WTC11 (cell line): ENCODE data around the gene RIPOR1.

ENCODE experiments used
- EMX1 ChIP-seq: fragments of 250-450 bp; sonication (Bioruptor Pico); IDR thresholded peaks from 2 replicates; pipeline ENCODE4 v1.8.0; 2021; ENCODE audit warnings: mild to moderate bottlenecking
- JUN ChIP-seq: sonication (generic); formaldehyde crosslinking; IDR thresholded peaks from 2 replicates; pipeline ENCODE4 v1.8.0; 2023; ENCODE audit warnings: mild to moderate bottlenecking, missing genetic modification reagents
- MYBL2 ChIP-seq: sonication (generic); formaldehyde crosslinking; IDR thresholded peaks from 2 replicates; pipeline ENCODE4 v1.8.1; 2023; ENCODE audit warnings: mild to moderate bottlenecking, moderate library complexity, missing genetic modification reagents
- TEAD4 ChIP-seq: sonication (generic); formaldehyde crosslinking; IDR thresholded peaks from 2 replicates; pipeline ENCODE4 v1.8.0; 2022; ENCODE audit warnings: mild to moderate bottlenecking, missing genetic modification reagents
- TF ChIP-seq, protein P1 (sequence below): sonication (generic); formaldehyde crosslinking; IDR thresholded peaks from 2 replicates; pipeline ENCODE4 v1.8.0; 2022; ENCODE audit warnings: mild to moderate bottlenecking, missing genetic modification reagents
- TF ChIP-seq, protein P2 (sequence below): fragments of 200-600 bp; IDR thresholded peaks from 2 replicates; pipeline ENCODE4 v1.8.0; 2022; ENCODE audit warnings: antibody characterized with exemption
- TF ChIP-seq, protein P3 (sequence below): sonication (generic); formaldehyde crosslinking; IDR thresholded peaks from 2 replicates; pipeline ENCODE4 v1.8.1; 2023; ENCODE audit warnings: mild to moderate bottlenecking, missing genetic modification reagents, borderline replicate concordance
- TF ChIP-seq, protein P4 (sequence below): sonication (generic); formaldehyde crosslinking; IDR thresholded peaks from 2 replicates; pipeline ENCODE4 v1.8.1; 2022; ENCODE audit warnings: low read depth, missing genetic modification reagents, borderline replicate concordance
- TF ChIP-seq, protein P5 (sequence below): sonication (generic); formaldehyde crosslinking; IDR thresholded peaks from 2 replicates; pipeline ENCODE4 v1.8.1; 2022; ENCODE audit warnings: mild to moderate bottlenecking, moderate library complexity, missing genetic modification reagents
- TF ChIP-seq, protein P6 (sequence below): sonication (generic); formaldehyde crosslinking; IDR thresholded peaks from 2 replicates; pipeline ENCODE4 v1.8.0; 2022; ENCODE audit warnings: mild to moderate bottlenecking, missing genetic modification reagents

DNA sequence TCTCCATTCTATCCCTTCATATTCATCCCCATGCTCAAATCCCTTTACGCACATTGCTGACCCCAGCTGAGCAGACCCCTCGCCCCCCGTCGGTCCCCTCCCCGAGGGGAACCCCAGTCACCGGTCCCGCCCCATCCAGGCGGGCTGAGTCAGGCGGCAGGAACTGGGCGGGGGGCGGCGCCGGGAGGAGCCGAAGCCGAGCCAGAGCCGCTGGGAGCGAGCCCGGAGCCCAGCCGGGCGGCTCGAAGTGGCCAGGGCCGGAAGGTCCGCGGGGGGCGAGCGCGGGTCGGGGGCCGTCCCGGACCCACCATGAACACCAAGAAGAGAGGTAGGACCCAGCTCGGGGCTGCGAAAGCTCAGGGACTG is 8.6 kb downstream of the RIPOR1 start:
- TF ChIP-seq MYBL2 (CRISPR knock-in tag) (no peak), TEAD4 (no peak), EMX1 (CRISPR knock-in tag) (no peak), JUN (CRISPR knock-in tag) (no peak)
- TF ChIP-seq, protein P1, sequence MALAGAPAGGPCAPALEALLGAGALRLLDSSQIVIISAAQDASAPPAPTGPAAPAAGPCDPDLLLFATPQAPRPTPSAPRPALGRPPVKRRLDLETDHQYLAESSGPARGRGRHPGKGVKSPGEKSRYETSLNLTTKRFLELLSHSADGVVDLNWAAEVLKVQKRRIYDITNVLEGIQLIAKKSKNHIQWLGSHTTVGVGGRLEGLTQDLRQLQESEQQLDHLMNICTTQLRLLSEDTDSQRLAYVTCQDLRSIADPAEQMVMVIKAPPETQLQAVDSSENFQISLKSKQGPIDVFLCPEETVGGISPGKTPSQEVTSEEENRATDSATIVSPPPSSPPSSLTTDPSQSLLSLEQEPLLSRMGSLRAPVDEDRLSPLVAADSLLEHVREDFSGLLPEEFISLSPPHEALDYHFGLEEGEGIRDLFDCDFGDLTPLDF (CRISPR knock-in tag): no peak
- TF ChIP-seq, protein P2, sequence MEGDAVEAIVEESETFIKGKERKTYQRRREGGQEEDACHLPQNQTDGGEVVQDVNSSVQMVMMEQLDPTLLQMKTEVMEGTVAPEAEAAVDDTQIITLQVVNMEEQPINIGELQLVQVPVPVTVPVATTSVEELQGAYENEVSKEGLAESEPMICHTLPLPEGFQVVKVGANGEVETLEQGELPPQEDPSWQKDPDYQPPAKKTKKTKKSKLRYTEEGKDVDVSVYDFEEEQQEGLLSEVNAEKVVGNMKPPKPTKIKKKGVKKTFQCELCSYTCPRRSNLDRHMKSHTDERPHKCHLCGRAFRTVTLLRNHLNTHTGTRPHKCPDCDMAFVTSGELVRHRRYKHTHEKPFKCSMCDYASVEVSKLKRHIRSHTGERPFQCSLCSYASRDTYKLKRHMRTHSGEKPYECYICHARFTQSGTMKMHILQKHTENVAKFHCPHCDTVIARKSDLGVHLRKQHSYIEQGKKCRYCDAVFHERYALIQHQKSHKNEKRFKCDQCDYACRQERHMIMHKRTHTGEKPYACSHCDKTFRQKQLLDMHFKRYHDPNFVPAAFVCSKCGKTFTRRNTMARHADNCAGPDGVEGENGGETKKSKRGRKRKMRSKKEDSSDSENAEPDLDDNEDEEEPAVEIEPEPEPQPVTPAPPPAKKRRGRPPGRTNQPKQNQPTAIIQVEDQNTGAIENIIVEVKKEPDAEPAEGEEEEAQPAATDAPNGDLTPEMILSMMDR: no peak
- TF ChIP-seq, protein P3, sequence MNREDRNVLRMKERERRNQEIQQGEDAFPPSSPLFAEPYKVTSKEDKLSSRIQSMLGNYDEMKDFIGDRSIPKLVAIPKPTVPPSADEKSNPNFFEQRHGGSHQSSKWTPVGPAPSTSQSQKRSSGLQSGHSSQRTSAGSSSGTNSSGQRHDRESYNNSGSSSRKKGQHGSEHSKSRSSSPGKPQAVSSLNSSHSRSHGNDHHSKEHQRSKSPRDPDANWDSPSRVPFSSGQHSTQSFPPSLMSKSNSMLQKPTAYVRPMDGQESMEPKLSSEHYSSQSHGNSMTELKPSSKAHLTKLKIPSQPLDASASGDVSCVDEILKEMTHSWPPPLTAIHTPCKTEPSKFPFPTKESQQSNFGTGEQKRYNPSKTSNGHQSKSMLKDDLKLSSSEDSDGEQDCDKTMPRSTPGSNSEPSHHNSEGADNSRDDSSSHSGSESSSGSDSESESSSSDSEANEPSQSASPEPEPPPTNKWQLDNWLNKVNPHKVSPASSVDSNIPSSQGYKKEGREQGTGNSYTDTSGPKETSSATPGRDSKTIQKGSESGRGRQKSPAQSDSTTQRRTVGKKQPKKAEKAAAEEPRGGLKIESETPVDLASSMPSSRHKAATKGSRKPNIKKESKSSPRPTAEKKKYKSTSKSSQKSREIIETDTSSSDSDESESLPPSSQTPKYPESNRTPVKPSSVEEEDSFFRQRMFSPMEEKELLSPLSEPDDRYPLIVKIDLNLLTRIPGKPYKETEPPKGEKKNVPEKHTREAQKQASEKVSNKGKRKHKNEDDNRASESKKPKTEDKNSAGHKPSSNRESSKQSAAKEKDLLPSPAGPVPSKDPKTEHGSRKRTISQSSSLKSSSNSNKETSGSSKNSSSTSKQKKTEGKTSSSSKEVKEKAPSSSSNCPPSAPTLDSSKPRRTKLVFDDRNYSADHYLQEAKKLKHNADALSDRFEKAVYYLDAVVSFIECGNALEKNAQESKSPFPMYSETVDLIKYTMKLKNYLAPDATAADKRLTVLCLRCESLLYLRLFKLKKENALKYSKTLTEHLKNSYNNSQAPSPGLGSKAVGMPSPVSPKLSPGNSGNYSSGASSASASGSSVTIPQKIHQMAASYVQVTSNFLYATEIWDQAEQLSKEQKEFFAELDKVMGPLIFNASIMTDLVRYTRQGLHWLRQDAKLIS: no peak
- TF ChIP-seq, protein P4, sequence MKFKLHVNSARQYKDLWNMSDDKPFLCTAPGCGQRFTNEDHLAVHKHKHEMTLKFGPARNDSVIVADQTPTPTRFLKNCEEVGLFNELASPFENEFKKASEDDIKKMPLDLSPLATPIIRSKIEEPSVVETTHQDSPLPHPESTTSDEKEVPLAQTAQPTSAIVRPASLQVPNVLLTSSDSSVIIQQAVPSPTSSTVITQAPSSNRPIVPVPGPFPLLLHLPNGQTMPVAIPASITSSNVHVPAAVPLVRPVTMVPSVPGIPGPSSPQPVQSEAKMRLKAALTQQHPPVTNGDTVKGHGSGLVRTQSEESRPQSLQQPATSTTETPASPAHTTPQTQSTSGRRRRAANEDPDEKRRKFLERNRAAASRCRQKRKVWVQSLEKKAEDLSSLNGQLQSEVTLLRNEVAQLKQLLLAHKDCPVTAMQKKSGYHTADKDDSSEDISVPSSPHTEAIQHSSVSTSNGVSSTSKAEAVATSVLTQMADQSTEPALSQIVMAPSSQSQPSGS (CRISPR knock-in tag): no peak
- TF ChIP-seq, protein P5, sequence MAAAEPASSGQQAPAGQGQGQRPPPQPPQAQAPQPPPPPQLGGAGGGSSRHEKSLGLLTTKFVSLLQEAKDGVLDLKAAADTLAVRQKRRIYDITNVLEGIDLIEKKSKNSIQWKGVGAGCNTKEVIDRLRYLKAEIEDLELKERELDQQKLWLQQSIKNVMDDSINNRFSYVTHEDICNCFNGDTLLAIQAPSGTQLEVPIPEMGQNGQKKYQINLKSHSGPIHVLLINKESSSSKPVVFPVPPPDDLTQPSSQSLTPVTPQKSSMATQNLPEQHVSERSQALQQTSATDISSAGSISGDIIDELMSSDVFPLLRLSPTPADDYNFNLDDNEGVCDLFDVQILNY (CRISPR knock-in tag): no peak
- TF ChIP-seq, protein P6, sequence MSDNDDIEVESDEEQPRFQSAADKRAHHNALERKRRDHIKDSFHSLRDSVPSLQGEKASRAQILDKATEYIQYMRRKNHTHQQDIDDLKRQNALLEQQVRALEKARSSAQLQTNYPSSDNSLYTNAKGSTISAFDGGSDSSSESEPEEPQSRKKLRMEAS (CRISPR knock-in tag): no peak
